HL-60/S4 treated with retinoic acid at 250 ng/mL for 4 days and 3 days (cell line): Measurements from ENCODE around the gene LIFR.

Experiments
- in situ Hi-C: fragments of 300-500 bp; cut with MboI; formaldehyde crosslinking; loops from 2 replicates; pipeline ENCODE4 v1.7.0; 2022; ENCODE audit warnings: low sequenced_read_pairs

The LIFR gene

GRCh38 chr5:38467353-38468040 lies 88.9 kb downstream of the LIFR start:
- in situ Hi-C loops: no loop called here

- in situ Hi-C loops: no loop called here
Observed at GRCh38 chr5:38466424-38467189, 89.8 kb downstream of the LIFR start.

GRCh38 chr5:38465702-38466423 lies 90.6 kb downstream of the LIFR start:
- in situ Hi-C loops: no loop called here

GRCh38 chr5:38465061-38465460 lies 91.4 kb downstream of the LIFR start:
- in situ Hi-C loops: no loop called here

GRCh38 chr5:38463634-38464521 lies 92.6 kb downstream of the LIFR start:
- in situ Hi-C loops: no loop called here

GRCh38 chr5:38462976-38463633 lies 93.3 kb downstream of the LIFR start:
- in situ Hi-C loops: no loop called here

GRCh38 chr5:38458174-38458573 lies 98.3 kb downstream of the LIFR start:
- in situ Hi-C loops: no loop called here

- in situ Hi-C loops: no loop called here
Observed at GRCh38 chr5:38456657-38457399, 99.6 kb downstream of the LIFR start.

GRCh38 chr5:38455796-38456330 lies 100.6 kb downstream of the LIFR start:
- in situ Hi-C loops: no loop called here

GRCh38 chr5:38453921-38454320 lies 102.5 kb downstream of the LIFR start:
- in situ Hi-C loops: no loop called here

GRCh38 chr5:38453506-38453905 lies 102.9 kb downstream of the LIFR start:
- in situ Hi-C loops: no loop called here

- in situ Hi-C loops: no loop called here
Observed at GRCh38 chr5:38452201-38452600, 104.2 kb downstream of the LIFR start.

- in situ Hi-C loops: no loop called here
Observed at GRCh38 chr5:38451074-38451725, 105.2 kb downstream of the LIFR start.

GRCh38 chr5:38450627-38451026 lies 105.8 kb downstream of the LIFR start:
- in situ Hi-C loops: no loop called here

GRCh38 chr5:38448568-38449350 lies 107.7 kb downstream of the LIFR start:
- in situ Hi-C loops: loop anchor here (25.0 kb wide), 1 partner anchor 364 kb away; no protein-coding TSS in a partner anchor

GRCh38 chr5:38447786-38448185 lies 108.7 kb downstream of the LIFR start:
- in situ Hi-C loops: loop anchor here (25.0 kb wide), 1 partner anchor 365 kb away; no protein-coding TSS in a partner anchor

GRCh38 chr5:38447056-38447455 lies 109.4 kb downstream of the LIFR start:
- in situ Hi-C loops: loop anchor here (25.0 kb wide), 1 partner anchor 365 kb away; no protein-coding TSS in a partner anchor
